HG02981 (cell line): Measurements from ENCODE around the gene NUP155.
"Not testable (repeated sequence)": the region's sequence is repeated elsewhere in the genome, so short reads cannot be mapped to it uniquely, and the experiment has no call there.

Experiments used
- ATAC-seq: cut with Tn5 transposase; IDR thresholded peaks from one replicate; pipeline ENCODE4 v1.9.1; 2021; ENCODE audit warnings: mild to moderate bottlenecking, moderate library complexity; ENCODE audit not compliant: unreplicated experiment

Gene NUP155

GRCh38 chr5:37370864-37371726 is at the start of gene NUP155:
Gene NUP155 (minus strand): TSS chr5:37371106. CDS start chr5:37370977, 129 bp downstream.
- ATAC-seq, result peak; percentile 91

- ATAC-seq, result no peak
These were observed 46.4 kb upstream of the NUP155 start for GRCh38 chr5:37417347-37417746.

GRCh38 chr5:37415456-37415855 is 44.5 kb upstream of the NUP155 start:
- not testable (repeated sequence) for ATAC-seq

GRCh38 chr5:37412515-37412914 is 41.6 kb upstream of the NUP155 start:
- ATAC-seq, result peak; percentile 10

GRCh38 chr5:37400501-37400900 is 29.6 kb upstream of the NUP155 start:
- ATAC-seq, result no peak

GRCh38 chr5:37396352-37396751 is 25.4 kb upstream of the NUP155 start:
- no peak for ATAC-seq

- ATAC-seq, result no peak
These were observed 20.7 kb upstream of the NUP155 start for GRCh38 chr5:37391591-37391990.

GRCh38 chr5:37379100-37379628 is 8.3 kb upstream of the NUP155 start, which contains the start of gene WDR70:
Gene WDR70 (plus strand): TSS chr5:37379318. CDS start chr5:37379368, 50 bp downstream.
- ATAC-seq, result peak; percentile 95

GRCh38 chr5:37378066-37378465 is 7.2 kb upstream of the NUP155 start:
- ATAC-seq, result not testable (repeated sequence)

- ATAC-seq, result no peak
These were observed 4.2 kb upstream of the NUP155 start for GRCh38 chr5:37375091-37375490.

- no peak for ATAC-seq
These were observed 399 bp downstream of the NUP155 start for GRCh38 chr5:37370550-37370863.

GRCh38 chr5:37355161-37355560 is 15.7 kb downstream of the NUP155 start:
- no peak for ATAC-seq

GRCh38 chr5:37342741-37343140 is 28.2 kb downstream of the NUP155 start:
- not testable (repeated sequence) for ATAC-seq

GRCh38 chr5:37334754-37335153 is 36.2 kb downstream of the NUP155 start:
- not testable (repeated sequence) for ATAC-seq

- ATAC-seq, result no peak
These were observed 44.4 kb downstream of the NUP155 start for GRCh38 chr5:37326536-37326935.

GRCh38 chr5:37323607-37324006 is 47.3 kb downstream of the NUP155 start:
- no peak for ATAC-seq

- no peak for ATAC-seq
These were observed 51.7 kb downstream of the NUP155 start for GRCh38 chr5:37319037-37319782.

- ATAC-seq, result no peak
These were observed 54.9 kb downstream of the NUP155 start for GRCh38 chr5:37316027-37316426.

- ATAC-seq, result no peak
These were observed 60.5 kb downstream of the NUP155 start for GRCh38 chr5:37310360-37310759.

GRCh38 chr5:37308793-37309192 is 62.1 kb downstream of the NUP155 start:
- no peak for ATAC-seq

- ATAC-seq, result no peak
These were observed 66.0 kb downstream of the NUP155 start for GRCh38 chr5:37304888-37305287.

GRCh38 chr5:37296313-37296712 is 74.6 kb downstream of the NUP155 start:
- not testable (repeated sequence) for ATAC-seq
